T1000 (cell line): Measurements from ENCODE around the gene MAT2B.
A peak's percentile ranks its signal among the peaks of the same experiment; 100 is the strongest.
"Not testable (repeated sequence)": the region's sequence is repeated elsewhere in the genome, so short reads cannot be mapped to it uniquely, and the experiment has no call there.

Experiments used
- DNase-seq: peaks from one replicate; lab custom pipeline; 2025; ENCODE audit warnings: mixed read lengths; lab: John Stamatoyannopoulos, UW

MAT2B gene

GRCh38 chr5:163503106-163504078 is 2.0 kb upstream of the MAT2B start:
- DNase-seq: peak; percentile 23

- no peak for DNase-seq
Observed at GRCh38 chr5:163504079-163504931, 1.1 kb upstream of the MAT2B start.

GRCh38 chr5:163505049-163505367 is 411 bp upstream of the MAT2B start:
- no peak for DNase-seq

- no peak for DNase-seq
Observed at GRCh38 chr5:163506095-163506457, 657 bp downstream of the MAT2B start.

- no peak for DNase-seq
Observed at GRCh38 chr5:163506726-163507125, 1.3 kb downstream of the MAT2B start.

- no peak for DNase-seq
Observed at GRCh38 chr5:163508753-163509152, 3.3 kb downstream of the MAT2B start.

- DNase-seq: no peak
Observed at GRCh38 chr5:163509291-163509951, 4.0 kb downstream of the MAT2B start.

GRCh38 chr5:163512526-163512925 is 7.1 kb downstream of the MAT2B start:
- DNase-seq: no peak

- DNase-seq: no peak
Observed at GRCh38 chr5:163525096-163525495, 19.7 kb downstream of the MAT2B start.

GRCh38 chr5:163529698-163530097 is 24.3 kb downstream of the MAT2B start:
- DNase-seq: no peak

- no peak for DNase-seq
Observed at GRCh38 chr5:163531272-163531671, 25.9 kb downstream of the MAT2B start.

- no peak for DNase-seq
Observed at GRCh38 chr5:163532171-163533084, 27.0 kb downstream of the MAT2B start.

GRCh38 chr5:163533223-163533622 is 27.8 kb downstream of the MAT2B start:
- no peak for DNase-seq

GRCh38 chr5:163534492-163535094 is 29.2 kb downstream of the MAT2B start:
- no peak for DNase-seq

- no peak for DNase-seq
Observed at GRCh38 chr5:163535290-163535689, 29.9 kb downstream of the MAT2B start.

GRCh38 chr5:163536442-163536841 is 31.0 kb downstream of the MAT2B start:
- DNase-seq: not testable (repeated sequence)

- DNase-seq: no peak
Observed at GRCh38 chr5:163540696-163541095, 35.3 kb downstream of the MAT2B start.

GRCh38 chr5:163542771-163543170 is 37.4 kb downstream of the MAT2B start:
- DNase-seq: no peak

- no peak for DNase-seq
Observed at GRCh38 chr5:163544041-163544440, 38.6 kb downstream of the MAT2B start.

GRCh38 chr5:163544836-163545235 is 39.4 kb downstream of the MAT2B start:
- no peak for DNase-seq

- no peak for DNase-seq
Observed at GRCh38 chr5:163548649-163549048, 43.2 kb downstream of the MAT2B start.
